Upper lobe of left lung (tissue), 4 donors: Measurements from ENCODE around the gene OR51L1.

Experiments
- CTCF ChIP-seq, 6 experiments: fragments of 450-650 bp in 4 of 6; fragments of 200-600 bp in 2 of 6; sonication (generic) in 2 of 6; IDR thresholded peaks; one replicate each; pipeline ENCODE4 v1.5.1; 2016 to 2019; ENCODE audit warnings: antibody characterized with exemption in 6 of 6
- POLR2A ChIP-seq, 4 donors: fragments of 450-650 bp; IDR thresholded peaks; one replicate each; pipeline ENCODE4 v1.5.1; 2016 to 2017; ENCODE audit warnings: antibody characterized with exemption in 4 of 4, mild to moderate bottlenecking in 2 of 4

GRCh38 chr11:5040876-5041275 is 46.2 kb downstream of the OR51L1 start:
- TF ChIP-seq CTCF (IDR thresholded peaks at IDR 0.05) (no peak), POLR2A (IDR thresholded peaks at IDR 0.05) (no peak)
